Neuronal stem cell (in vitro differentiated cells): Measurements from ENCODE around the gene BABAM2.
"Not testable (repeated sequence)": the region's sequence is repeated elsewhere in the genome, so short reads cannot be mapped to it uniquely, and the experiment has no call there.

Experiments used
- DNase-seq: peaks from one replicate; pipeline ENCODE4 v3.0.0-alpha.2; 2013; ENCODE audit warnings: low spot score
- H2AFZ ChIP-seq: one replicate; pipeline ENCODE4 v1.6.1; 2013; ENCODE audit warnings: mild to moderate bottlenecking, low read length, inconsistent platforms
- H2AK5ac ChIP-seq: 2 replicates; pipeline ENCODE4 v1.6.1; 2013; ENCODE audit warnings: low read depth, mild to moderate bottlenecking, inconsistent platforms, low read length, moderate library complexity, mixed read lengths
- H2BK120ac ChIP-seq: 2 replicates; pipeline ENCODE4 v1.6.1; 2013; ENCODE audit warnings: low read depth, mild to moderate bottlenecking, inconsistent platforms, low read length, moderate library complexity, mixed read lengths
- H2BK12ac ChIP-seq: one replicate; pipeline ENCODE4 v1.6.1; 2013; ENCODE audit warnings: low read length, inconsistent platforms
- H2BK15ac ChIP-seq: 2 replicates; pipeline ENCODE4 v1.6.1; 2013; ENCODE audit warnings: mild to moderate bottlenecking, low read length, inconsistent platforms, mixed read lengths
- H2BK5ac ChIP-seq: one replicate; pipeline ENCODE4 v1.6.1; 2013; ENCODE audit warnings: inconsistent platforms, mild to moderate bottlenecking, low read length, moderate library complexity
- H3K14ac ChIP-seq: one replicate; pipeline ENCODE4 v1.6.1; 2013; ENCODE audit warnings: low read length, inconsistent platforms
- H3K18ac ChIP-seq: 2 replicates; pipeline ENCODE4 v1.6.1; 2013; ENCODE audit warnings: low read length, inconsistent platforms
- H3K23ac ChIP-seq: 2 replicates; pipeline ENCODE4 v1.6.1; 2013; ENCODE audit warnings: low read depth, mild to moderate bottlenecking, mixed read lengths, low read length, inconsistent platforms; ENCODE audit not compliant: poor library complexity
- H3K27ac ChIP-seq: replicated peaks from 3 replicates; pipeline ENCODE4 v1.5.1; 2013; ENCODE audit warnings: low read length, inconsistent platforms
- H3K27me3 ChIP-seq, 3 experiments: 2 replicates each; pipeline ENCODE4 v1.6.1; 2013; ENCODE audit warnings: low read length in 3 of 3, mild to moderate bottlenecking in 2 of 3, inconsistent platforms in 1 of 3, low read depth in 1 of 3, mixed read lengths in 1 of 3, moderate library complexity in 1 of 3; ENCODE audit not compliant: control insufficient read depth in 3 of 3, insufficient read depth in 3 of 3
- H3K36me3 ChIP-seq, 2 donors: replicated peaks in 1 of 2; 2 replicates each; pipeline ENCODE4 v1.6.1; 2013; ENCODE audit warnings: low read length in 2 of 2; ENCODE audit not compliant: control insufficient read depth in 2 of 2, insufficient read depth in 2 of 2
- H3K4ac ChIP-seq: 2 replicates; pipeline ENCODE4 v1.6.1; 2013; ENCODE audit warnings: inconsistent platforms, mild to moderate bottlenecking, low read length, moderate library complexity
- H3K4me1 ChIP-seq, 2 donors: 1 replicate in 1 of 2; 2 replicates in 1 of 2; pipeline ENCODE4 v1.6.1; 2013; ENCODE audit warnings: low read length in 2 of 2, low read depth in 1 of 2; ENCODE audit not compliant: control insufficient read depth in 2 of 2, insufficient read depth in 1 of 2
- H3K4me2 ChIP-seq: one replicate; pipeline ENCODE4 v1.6.1; 2013; ENCODE audit warnings: mild to moderate bottlenecking, low read length, inconsistent platforms; ENCODE audit not compliant: insufficient read depth, poor library complexity, severe bottlenecking
- H3K4me3 ChIP-seq, 2 donors: 2 replicates each; pipeline ENCODE4 v1.5.1; 2013; ENCODE audit warnings: low read length in 2 of 2, mild to moderate bottlenecking in 2 of 2, inconsistent platforms in 1 of 2, moderate library complexity in 1 of 2
- H3K79me1 ChIP-seq: one replicate; pipeline ENCODE4 v1.6.1; 2013; ENCODE audit warnings: low read depth, mild to moderate bottlenecking, inconsistent platforms, low read length, moderate library complexity
- H3K9ac ChIP-seq: one replicate; pipeline ENCODE4 v1.6.1; 2013; ENCODE audit warnings: mild to moderate bottlenecking, low read depth, low read length, inconsistent platforms; ENCODE audit not compliant: poor library complexity
- H3K9me3 ChIP-seq, 2 donors: replicated peaks in 1 of 2; 2 replicates each; pipeline versions ENCODE3 to v1.6.1; 2013; ENCODE audit warnings: low read length in 2 of 2, mild to moderate bottlenecking in 2 of 2, inconsistent platforms in 1 of 2, low read depth in 1 of 2, mixed read lengths in 1 of 2, moderate library complexity in 1 of 2; ENCODE audit not compliant: control insufficient read depth in 2 of 2, insufficient read depth in 1 of 2
- H4K8ac ChIP-seq: one replicate; pipeline ENCODE4 v1.6.1; 2013; ENCODE audit warnings: low read depth, mild to moderate bottlenecking, inconsistent platforms, low read length, moderate library complexity
- H4K91ac ChIP-seq: one replicate; pipeline ENCODE4 v1.6.1; 2013; ENCODE audit warnings: low read length, low read depth, mild to moderate bottlenecking, inconsistent platforms; ENCODE audit not compliant: poor library complexity
- WGBS, 2 donors: extraction: QIAGEN DNeasy Blood & Tissue Kit; methylation state at CpG; one replicate each; pipeline ENCODE4 v1.1.7; 2013; ENCODE audit warnings: missing lambda C conversion rate in 2 of 2, mixed read lengths in 1 of 2; ENCODE audit not compliant: insufficient read length in 2 of 2, insufficient replicate concordance in 1 of 2; ENCODE audit errors: extremely low coverage in 2 of 2; 5-methylcytosine and 5-hydroxymethylcytosine counted together

The BABAM2 gene

DNA sequence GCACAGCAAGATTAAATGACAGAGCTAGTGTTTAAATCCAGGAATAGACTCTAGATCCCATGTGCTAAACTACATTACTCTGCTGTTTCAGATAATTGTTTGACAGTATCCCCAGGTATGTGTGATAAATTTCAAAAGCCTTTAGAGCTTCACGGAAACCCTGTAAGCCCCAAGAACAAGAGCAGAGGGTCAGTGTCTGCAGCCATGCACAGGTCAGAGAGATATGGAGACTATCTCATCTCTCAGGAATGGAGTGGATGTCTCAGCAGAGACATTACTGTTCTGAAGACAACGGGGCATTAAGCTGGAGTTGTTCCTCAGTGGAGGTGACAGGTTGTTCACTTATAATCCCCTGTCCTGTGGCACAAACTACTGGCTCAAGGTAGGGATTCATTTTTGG lies 363.0 kb downstream of the BABAM2 start:
- Histone ChIP-seq H4K8ac (no peak overlapping the region), H3K4me2 (no peak overlapping the region), H2BK12ac (no peak overlapping the region), H3K79me1 (no peaks in the 10 kb centered on the region), H3K4me1 (no peaks in the 10 kb centered on the region), H2AFZ (no peak overlapping the region), H2AK5ac (no peak overlapping the region), H3K27me3 (no peaks in the 10 kb centered on the region), H3K14ac (no peak overlapping the region), H3K36me3 (no peaks in the 10 kb centered on the region), H2BK15ac (no peak overlapping the region), H2BK120ac (no peak overlapping the region), H3K4ac (no peak overlapping the region), H3K4me3 (no peak overlapping the region), H2BK5ac (no peak overlapping the region), H3K27ac (no peak overlapping the region), H3K9ac (no peak overlapping the region), H3K23ac (no peak overlapping the region), H3K18ac (no peak overlapping the region), H4K91ac (no peak overlapping the region), H3K9me3 (no peaks in the 10 kb centered on the region)
- WGBS, 2 donors: no CpG with 5 or more reads among the region's 2 CpGs
- DNase-seq: no peak

DNA sequence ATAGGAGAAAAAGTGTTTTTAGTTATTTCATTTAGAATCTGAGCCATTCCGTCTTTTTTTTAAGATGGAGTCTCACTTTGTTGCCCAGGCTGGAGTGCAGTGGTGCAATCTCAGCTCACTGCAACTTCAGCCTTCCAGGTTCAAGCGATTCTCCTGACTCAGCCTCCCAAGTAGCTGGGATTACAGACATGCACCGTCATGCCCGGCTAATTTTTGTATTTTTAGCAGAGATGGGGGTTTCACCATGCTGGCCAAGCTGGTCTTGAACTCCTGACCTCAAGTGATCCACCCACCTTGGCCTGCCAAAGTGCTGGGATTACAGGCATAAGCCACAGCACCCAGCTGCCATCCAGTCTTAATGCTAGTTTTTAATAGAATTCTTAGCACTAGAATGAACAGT lies 364.7 kb downstream of the BABAM2 start:
- H3K23ac ChIP-seq, H4K8ac ChIP-seq, H2AK5ac ChIP-seq, H4K91ac ChIP-seq, H3K9ac ChIP-seq, H2BK12ac ChIP-seq, H3K4ac ChIP-seq, H2BK5ac ChIP-seq, H3K4me2 ChIP-seq, DNase-seq, H2BK120ac ChIP-seq, H2AFZ ChIP-seq, H3K9me3 ChIP-seq, H3K79me1 ChIP-seq, H3K27me3 ChIP-seq, H2BK15ac ChIP-seq, H3K27ac ChIP-seq, H3K36me3 ChIP-seq, H3K18ac ChIP-seq, H3K4me1 ChIP-seq, H3K14ac ChIP-seq, H3K4me3 ChIP-seq: not testable (repeated sequence)
- no CpG with 5 or more reads among the region's 4 CpGs for WGBS, 2 donors

DNA sequence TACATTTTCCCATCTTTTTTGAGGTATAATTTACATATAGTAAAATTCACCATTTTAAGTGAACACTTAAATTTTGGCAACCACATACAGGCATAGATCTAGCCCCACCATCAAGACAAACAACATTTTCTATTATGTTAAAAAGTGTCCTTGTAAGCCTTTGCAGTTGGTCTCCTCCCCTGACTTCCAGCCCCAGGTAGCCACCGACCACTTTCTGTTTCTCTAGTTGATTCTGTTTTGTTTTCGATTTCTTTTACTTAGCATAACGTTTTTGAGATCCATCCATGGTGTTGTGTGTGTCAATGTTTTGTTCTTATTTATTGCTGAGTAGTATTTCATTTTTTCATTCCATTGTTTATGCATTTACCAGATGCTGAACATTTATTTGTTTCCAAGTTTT lies 366.7 kb downstream of the BABAM2 start:
- no peak overlapping the region for H2BK120ac ChIP-seq
- WGBS, 2 donors: no CpG with 5 or more reads among the region's 3 CpGs
- DNase-seq: no peak
- no peak overlapping the region for H3K18ac ChIP-seq
- no peaks in the 10 kb centered on the region for H3K36me3 ChIP-seq
- no peak overlapping the region for H3K9ac ChIP-seq
- no peak overlapping the region for H3K4me3 ChIP-seq
- H2AFZ ChIP-seq: no peak overlapping the region
- no peaks in the 10 kb centered on the region for H3K9me3 ChIP-seq
- H4K91ac ChIP-seq: no peak overlapping the region
- H3K14ac ChIP-seq: no peak overlapping the region
- H3K27me3 ChIP-seq: no peaks in the 10 kb centered on the region
- H3K4me1 ChIP-seq: no peaks in the 10 kb centered on the region
- H3K79me1 ChIP-seq: no peaks in the 10 kb centered on the region
- H4K8ac ChIP-seq: no peak overlapping the region
- H3K23ac ChIP-seq: no peak overlapping the region
- no peak overlapping the region for H2BK15ac ChIP-seq
- no peak overlapping the region for H3K4me2 ChIP-seq
- no peak overlapping the region for H2BK12ac ChIP-seq
- no peak overlapping the region for H2BK5ac ChIP-seq
- H3K27ac ChIP-seq: no peak overlapping the region
- H3K4ac ChIP-seq: no peak overlapping the region
- no peak overlapping the region for H2AK5ac ChIP-seq

DNA sequence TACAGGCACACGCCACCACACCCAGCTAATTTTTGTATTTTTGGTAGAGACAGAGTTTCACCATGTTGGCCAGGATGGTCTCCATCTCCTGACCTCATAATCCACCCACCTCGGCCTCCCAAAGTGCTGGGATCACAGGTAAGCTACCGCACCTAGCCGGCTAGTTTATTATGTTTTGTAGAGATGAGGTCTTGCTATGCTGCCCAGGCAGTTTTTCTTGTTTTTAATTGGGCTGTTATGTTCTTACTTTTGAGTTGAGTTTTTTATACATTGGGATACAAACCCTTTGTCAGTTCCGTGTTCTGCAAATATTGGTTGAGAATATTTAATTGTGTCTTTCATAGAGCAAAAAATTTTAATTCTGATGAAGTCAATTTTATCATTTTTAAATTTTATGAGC lies 368.7 kb downstream of the BABAM2 start:
- H3K27me3 ChIP-seq, H3K4ac ChIP-seq, H2BK15ac ChIP-seq, H2BK5ac ChIP-seq, H3K36me3 ChIP-seq, H2BK120ac ChIP-seq, H3K9ac ChIP-seq, H2AFZ ChIP-seq, DNase-seq, H4K8ac ChIP-seq, H3K79me1 ChIP-seq, H3K14ac ChIP-seq, H3K4me1 ChIP-seq, H3K9me3 ChIP-seq, H2BK12ac ChIP-seq, H3K27ac ChIP-seq, H3K4me3 ChIP-seq, H2AK5ac ChIP-seq, H3K18ac ChIP-seq, H3K4me2 ChIP-seq, H4K91ac ChIP-seq, H3K23ac ChIP-seq: not testable (repeated sequence)
- no CpG with 5 or more reads among the region's 5 CpGs for WGBS, 2 donors
